Tibial nerve (tissue), 3 donors: Measurements from ENCODE around the gene TSC22D1.

ENCODE experiments used
- POLR2A ChIP-seq, 2 donors: fragments of 450-650 bp; IDR thresholded peaks; one replicate each; pipeline ENCODE4 v1.6.1; 2017; ENCODE audit warnings: antibody characterized with exemption in 2 of 2, mild to moderate bottlenecking in 2 of 2, moderate library complexity in 2 of 2
- TF ChIP-seq, protein P1 (sequence below), 5 experiments: fragments of 200-600 bp in 3 of 5; fragments of 450-650 bp in 2 of 5; sonication (generic) in 3 of 5; IDR thresholded peaks; one replicate each; pipeline ENCODE4 v1.5.1; 2016 to 2019; ENCODE audit warnings: antibody characterized with exemption in 5 of 5, mild to moderate bottlenecking in 3 of 5, moderate library complexity in 2 of 5

DNA sequence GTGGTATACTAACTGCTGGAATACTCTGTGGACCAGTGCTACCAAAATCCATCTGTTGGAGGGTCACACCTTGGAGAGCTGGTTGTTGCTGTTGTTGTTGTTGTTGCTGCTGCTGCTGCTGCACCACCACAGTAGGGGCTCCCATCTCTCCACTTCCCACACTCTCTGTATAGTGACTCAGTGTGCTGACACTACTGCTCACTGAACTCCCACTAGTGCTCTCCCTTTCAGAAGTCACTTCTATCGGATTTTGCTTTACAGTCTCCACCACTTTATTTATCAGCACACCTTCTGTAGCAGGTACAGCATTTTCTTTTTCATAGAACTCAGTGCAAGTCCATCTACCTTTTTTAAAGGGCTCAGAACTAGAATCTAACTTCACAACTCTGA lies 1.7 kb downstream of the TSC22D1 start:
- TF ChIP-seq, protein P1, sequence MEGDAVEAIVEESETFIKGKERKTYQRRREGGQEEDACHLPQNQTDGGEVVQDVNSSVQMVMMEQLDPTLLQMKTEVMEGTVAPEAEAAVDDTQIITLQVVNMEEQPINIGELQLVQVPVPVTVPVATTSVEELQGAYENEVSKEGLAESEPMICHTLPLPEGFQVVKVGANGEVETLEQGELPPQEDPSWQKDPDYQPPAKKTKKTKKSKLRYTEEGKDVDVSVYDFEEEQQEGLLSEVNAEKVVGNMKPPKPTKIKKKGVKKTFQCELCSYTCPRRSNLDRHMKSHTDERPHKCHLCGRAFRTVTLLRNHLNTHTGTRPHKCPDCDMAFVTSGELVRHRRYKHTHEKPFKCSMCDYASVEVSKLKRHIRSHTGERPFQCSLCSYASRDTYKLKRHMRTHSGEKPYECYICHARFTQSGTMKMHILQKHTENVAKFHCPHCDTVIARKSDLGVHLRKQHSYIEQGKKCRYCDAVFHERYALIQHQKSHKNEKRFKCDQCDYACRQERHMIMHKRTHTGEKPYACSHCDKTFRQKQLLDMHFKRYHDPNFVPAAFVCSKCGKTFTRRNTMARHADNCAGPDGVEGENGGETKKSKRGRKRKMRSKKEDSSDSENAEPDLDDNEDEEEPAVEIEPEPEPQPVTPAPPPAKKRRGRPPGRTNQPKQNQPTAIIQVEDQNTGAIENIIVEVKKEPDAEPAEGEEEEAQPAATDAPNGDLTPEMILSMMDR (IDR thresholded peaks at IDR 0.05): no peak
- no peak for TF ChIP-seq POLR2A (IDR thresholded peaks at IDR 0.05)
